ENCODE measurements around the gene SIX4.

GRCh38 chr14:60695327-60695726, 28.8 kb downstream of the SIX4 start:
- TF ChIP-seq CTCF (IDR thresholded peaks at IDR 0.05) = no peak
- no peak for TF ChIP-seq EZH2 (IDR thresholded peaks at IDR 0.05; ENCODE audit: borderline replicate concordance, insufficient read depth, low read depth, low read length, poor library complexity, severe bottlenecking)

All from B cell (primary cell).